H9 (cell line): ENCODE results near the gene SNED1. TPM values are rescaled to one million over a fixed set of nuclear protein-coding genes. Genes with fewer than 3 reads are reported as not detected.

Source experiments
- DNase-seq: peaks from one replicate; pipeline ENCODE4 v3.0.0-alpha.2; 2017
- H2AFZ ChIP-seq: one replicate; pipeline ENCODE4 v1.6.1; 2013; ENCODE audit warnings: mild to moderate bottlenecking, low read length, control low read depth, moderate library complexity
- H2AK5ac ChIP-seq: 2 replicates; pipeline ENCODE4 v1.6.1; 2013; ENCODE audit warnings: low read length, control low read depth, mixed read lengths; ENCODE audit not compliant: insufficient read length
- H2BK120ac ChIP-seq: one replicate; pipeline ENCODE4 v1.6.1; 2013; ENCODE audit warnings: low read depth, mild to moderate bottlenecking, low read length, control low read depth, inconsistent platforms; ENCODE audit not compliant: poor library complexity, severe bottlenecking
- H2BK12ac ChIP-seq: 2 replicates; pipeline ENCODE4 v1.6.1; 2013; ENCODE audit warnings: low read length, control low read depth, mixed read lengths, low read depth; ENCODE audit not compliant: insufficient read length
- H2BK15ac ChIP-seq: 2 replicates; pipeline ENCODE4 v1.6.1; 2013; ENCODE audit warnings: low read depth, low read length, control low read depth
- H2BK20ac ChIP-seq: one replicate; pipeline ENCODE4 v1.6.1; 2013; ENCODE audit warnings: low read depth, mild to moderate bottlenecking, low read length, control low read depth, inconsistent platforms; ENCODE audit not compliant: poor library complexity, severe bottlenecking
- H2BK5ac ChIP-seq: 2 replicates; pipeline ENCODE4 v1.6.1; 2013; ENCODE audit warnings: low read length, control low read depth, mixed read lengths; ENCODE audit not compliant: insufficient read length
- H3K14ac ChIP-seq: 2 replicates; pipeline ENCODE4 v1.6.1; 2013; ENCODE audit warnings: low read length, control low read depth; ENCODE audit not compliant: insufficient read depth
- H3K18ac ChIP-seq: 2 replicates; pipeline ENCODE4 v1.6.1; 2013; ENCODE audit warnings: low read depth, mild to moderate bottlenecking, mixed read lengths, low read length, control low read depth; ENCODE audit not compliant: insufficient read length
- H3K23ac ChIP-seq: 2 replicates; pipeline ENCODE4 v1.6.1; 2013; ENCODE audit warnings: low read length, control low read depth, mixed read lengths, low read depth; ENCODE audit not compliant: insufficient read length
- H3K23me2 ChIP-seq: 2 replicates; pipeline ENCODE4 v1.6.1; 2013; ENCODE audit warnings: low read depth, mild to moderate bottlenecking, mixed read lengths, low read length, control low read depth; ENCODE audit not compliant: insufficient read length, poor library complexity, severe bottlenecking
- H3K27ac ChIP-seq: 2 replicates; pipeline ENCODE4 v1.5.1; 2013; ENCODE audit warnings: low read length, control low read depth, mixed read lengths, low read depth; ENCODE audit not compliant: insufficient read length
- H3K27me3 ChIP-seq: 2 replicates; pipeline ENCODE4 v1.6.1; 2013; ENCODE audit warnings: low read length, control low read depth, inconsistent platforms; ENCODE audit not compliant: insufficient read depth
- H3K4ac ChIP-seq: 2 replicates; pipeline ENCODE4 v1.6.1; 2013; ENCODE audit warnings: low read depth, mild to moderate bottlenecking, control low read depth, inconsistent platforms, low read length, moderate library complexity
- H3K4me1 ChIP-seq: 2 replicates; pipeline ENCODE4 v1.6.1; 2013; ENCODE audit warnings: low read length, control low read depth, inconsistent platforms; ENCODE audit not compliant: insufficient read depth
- H3K4me2 ChIP-seq: 2 replicates; pipeline ENCODE4 v1.6.1; 2013; ENCODE audit warnings: low read length, control low read depth, mixed read lengths; ENCODE audit not compliant: insufficient read length, insufficient read depth
- H3K56ac ChIP-seq: 2 replicates; pipeline ENCODE4 v1.6.1; 2013; ENCODE audit warnings: low read depth, mild to moderate bottlenecking, mixed read lengths, low read length, control low read depth; ENCODE audit not compliant: insufficient read length
- H3K79me1 ChIP-seq: 2 replicates; pipeline ENCODE4 v1.6.1; 2013; ENCODE audit warnings: low read depth, mild to moderate bottlenecking, moderate library complexity, low read length, control low read depth, inconsistent platforms; ENCODE audit not compliant: insufficient read depth, poor library complexity, severe bottlenecking
- H3K79me2 ChIP-seq: 2 replicates; pipeline ENCODE4 v1.6.1; 2013; ENCODE audit warnings: low read length, control low read depth, inconsistent platforms; ENCODE audit not compliant: insufficient read depth
- H3K9ac ChIP-seq: 2 replicates; pipeline ENCODE4 v1.6.1; 2013; ENCODE audit warnings: low read length, control low read depth, mixed read lengths; ENCODE audit not compliant: insufficient read length; ENCODE audit errors: extremely low read depth
- H3K9me3 ChIP-seq: one replicate; pipeline ENCODE4 v1.6.1; 2013; ENCODE audit warnings: low read depth, low read length, inconsistent platforms; ENCODE audit not compliant: control insufficient read depth
- H3T11ph ChIP-seq: one replicate; pipeline ENCODE4 v1.6.1; 2013; ENCODE audit warnings: mild to moderate bottlenecking, low read length, control low read depth, inconsistent platforms
- H4K20me1 ChIP-seq: one replicate; pipeline ENCODE4 v1.6.1; 2013; ENCODE audit not compliant: control insufficient read depth, insufficient read length, insufficient read depth
- H4K5ac ChIP-seq: 2 replicates; pipeline ENCODE4 v1.6.1; 2013; ENCODE audit warnings: low read depth, mild to moderate bottlenecking, mixed read lengths, low read length, control low read depth; ENCODE audit not compliant: insufficient read length
- H4K8ac ChIP-seq: replicated peaks from 2 replicates; pipeline ENCODE4 v1.6.1; 2013; ENCODE audit warnings: low read length, control low read depth, mixed read lengths, low read depth; ENCODE audit not compliant: insufficient read length
- H4K91ac ChIP-seq: 2 replicates; pipeline ENCODE4 v1.6.1; 2013; ENCODE audit warnings: low read depth, mild to moderate bottlenecking, moderate library complexity, mixed read lengths, low read length, control low read depth; ENCODE audit not compliant: insufficient read length
- H3K27ac Mint-ChIP-seq, 3 experiments: 2 replicates in 2 of 3; 3 replicates in 1 of 3; pipeline ENCODE4 v1.8.0; 2020 to 2021; ENCODE audit warnings: mixed read lengths in 3 of 3, mild to moderate bottlenecking in 1 of 3, moderate library complexity in 1 of 3
- H3K27me3 Mint-ChIP-seq: 2 replicates; pipeline ENCODE4 v1.8.0; 2021; ENCODE audit warnings: low read depth, mild to moderate bottlenecking, moderate library complexity, mixed read lengths
- H3K36me3 Mint-ChIP-seq, 3 experiments: 2 replicates in 2 of 3; 3 replicates in 1 of 3; pipeline ENCODE4 v1.8.0; 2020 to 2021; ENCODE audit warnings: low read depth in 3 of 3, mixed read lengths in 3 of 3; ENCODE audit not compliant: insufficient read depth in 1 of 3
- H3K4me1 Mint-ChIP-seq, 2 experiments: 2 replicates each; pipeline ENCODE4 v1.8.0; 2020; ENCODE audit warnings: mixed read lengths in 2 of 2
- H3K4me3 Mint-ChIP-seq, 2 experiments: 2 replicates in 1 of 2; 3 replicates in 1 of 2; pipeline ENCODE4 v1.8.0; 2020 to 2021; ENCODE audit warnings: mild to moderate bottlenecking in 2 of 2, mixed read lengths in 2 of 2, moderate library complexity in 1 of 2
- H3K9me3 Mint-ChIP-seq, 2 experiments: 2 replicates in 1 of 2; 3 replicates in 1 of 2; pipeline ENCODE4 v1.8.0; 2020; ENCODE audit warnings: mild to moderate bottlenecking in 2 of 2, mixed read lengths in 2 of 2, moderate library complexity in 1 of 2
- CTCF ChIP-seq: fragments of 200-600 bp; sonication (generic); conservative IDR thresholded peaks from 3 replicates; pipeline ENCODE4 v1.8.0; 2021; ENCODE audit warnings: antibody characterized with exemption, mild to moderate bottlenecking
- WGBS: extraction: QIAGEN DNeasy Blood & Tissue Kit; methylation state at CpG from one replicate; pipeline ENCODE4 v1.1.7; 2013; ENCODE audit warnings: missing lambda C conversion rate, low lambda C conversion rate, mixed read lengths; ENCODE audit not compliant: insufficient read length; ENCODE audit errors: extremely low coverage; 5-methylcytosine and 5-hydroxymethylcytosine counted together
- total RNA-seq: library from RNA; stranded (reverse); gene quantifications from 2 replicates; pipeline ENCODE4 v1.2.1, GENCODE V29; 2021

SNED1 gene
- total RNA-seq, 1 experiment from 2014 or later: 2.5 TPM

GRCh38 chr2:240983361-240983995 is 14.9 kb upstream of the SNED1 start:
- H2AFZ ChIP-seq: no peak overlapping the region
- H3K23ac ChIP-seq: no peak overlapping the region
- no peak overlapping the region for H2AK5ac ChIP-seq
- Mint-ChIP-seq H3K36me3 (no peaks in the 10 kb centered on the region), H3K27ac (no peak overlapping the region), H3K9me3 (no peaks in the 10 kb centered on the region; a peak in 1 of 5 replicates), H3K4me1 (peaks cover 2 to 4% of the 10 kb centered on the region in 2 experiments; a peak in 1 of 4 replicates), H3K27me3 (peaks cover 26% of the 10 kb centered on the region), H3K4me3 (no peak overlapping the region)
- H3K4ac ChIP-seq: no peak overlapping the region
- no peak overlapping the region for H3K9ac ChIP-seq
- H3K14ac ChIP-seq: no peak overlapping the region
- no CpG with 5 or more reads among the region's 45 CpGs for WGBS
- H3T11ph ChIP-seq: no peak overlapping the region
- H2BK20ac ChIP-seq: no peak overlapping the region
- no peaks in the 10 kb centered on the region for H3K27me3 ChIP-seq
- H4K91ac ChIP-seq: no peak overlapping the region
- H3K79me2 ChIP-seq: no peaks in the 10 kb centered on the region
- no peak overlapping the region for H2BK15ac ChIP-seq
- no peak overlapping the region for H3K18ac ChIP-seq
- H3K56ac ChIP-seq: no peak overlapping the region
- H4K20me1 ChIP-seq: no peaks in the 10 kb centered on the region
- TF ChIP-seq CTCF: peak; percentile 89
- no peak overlapping the region for H4K8ac ChIP-seq
- H3K4me1 ChIP-seq: no peaks in the 10 kb centered on the region
- no peaks in the 10 kb centered on the region for H3K23me2 ChIP-seq
- no peak overlapping the region for H2BK5ac ChIP-seq
- H4K5ac ChIP-seq: no peak overlapping the region
- H3K79me1 ChIP-seq: no peaks in the 10 kb centered on the region
- H3K27ac ChIP-seq: no peak overlapping the region
- no peak overlapping the region for H2BK12ac ChIP-seq
- H3K9me3 ChIP-seq: no peaks in the 10 kb centered on the region
- H2BK120ac ChIP-seq: no peak overlapping the region
- H3K4me2 ChIP-seq: no peak overlapping the region
- peak; percentile 89 for DNase-seq
